HUES6 (cell line): Measurements from ENCODE around the gene RHBDL2.

Experiments
- H3K27ac ChIP-seq: 2 replicates; pipeline ENCODE4 v1.7.0; 2013; ENCODE audit warnings: low read depth, mild to moderate bottlenecking, low read length, inconsistent platforms
- H3K27me3 ChIP-seq: 2 replicates; pipeline ENCODE4 v1.6.1; 2013; ENCODE audit warnings: low read length; ENCODE audit not compliant: control insufficient read depth, insufficient read depth
- H3K36me3 ChIP-seq: 2 replicates; pipeline ENCODE4 v1.6.1; 2013; ENCODE audit warnings: low read length; ENCODE audit not compliant: control insufficient read depth, insufficient read depth
- H3K4me1 ChIP-seq: 2 replicates; pipeline ENCODE4 v1.6.1; 2013; ENCODE audit warnings: low read length; ENCODE audit not compliant: control insufficient read depth, insufficient read depth
- H3K4me3 ChIP-seq: 2 replicates; pipeline ENCODE4 v1.5.1; 2013; ENCODE audit warnings: low read depth, low read length
- H3K9ac ChIP-seq: one replicate; pipeline ENCODE4 v1.6.1; 2013; ENCODE audit warnings: mild to moderate bottlenecking, low read length
- H3K9me3 ChIP-seq: 2 replicates; pipeline ENCODE4 v1.6.1; 2013; ENCODE audit warnings: low read depth, low read length; ENCODE audit not compliant: control insufficient read depth, insufficient read depth

Gene RHBDL2

GRCh38 chr1:38905985-38906384 is 35.6 kb downstream of the RHBDL2 start:
- no peak overlapping the region for H3K9ac ChIP-seq
- no peaks in the 10 kb centered on the region for H3K27me3 ChIP-seq
- no peaks in the 10 kb centered on the region for H3K4me1 ChIP-seq
- 0 out of 2 replicates have a peak, but pooled peaks cover 3% of the 10 kb centered on the region for H3K9me3 ChIP-seq
- no peak overlapping the region for H3K4me3 ChIP-seq
- no peak overlapping the region for H3K27ac ChIP-seq
- H3K36me3 ChIP-seq: no peaks in the 10 kb centered on the region

- no peak overlapping the region for H3K9ac ChIP-seq
- no peaks in the 10 kb centered on the region for H3K9me3 ChIP-seq
- H3K27ac ChIP-seq: no peak overlapping the region
- no peaks in the 10 kb centered on the region for H3K27me3 ChIP-seq
- no peaks in the 10 kb centered on the region for H3K36me3 ChIP-seq
- no peaks in the 10 kb centered on the region for H3K4me1 ChIP-seq
- no peak overlapping the region for H3K4me3 ChIP-seq
Observed at GRCh38 chr1:38899560-38899959, 42.1 kb downstream of the RHBDL2 start.

GRCh38 chr1:38898653-38899230 is 42.9 kb downstream of the RHBDL2 start:
- H3K27ac ChIP-seq: no peak overlapping the region
- no peaks in the 10 kb centered on the region for H3K9me3 ChIP-seq
- no peaks in the 10 kb centered on the region for H3K4me1 ChIP-seq
- no peak overlapping the region for H3K9ac ChIP-seq
- no peaks in the 10 kb centered on the region for H3K27me3 ChIP-seq
- H3K36me3 ChIP-seq: no peaks in the 10 kb centered on the region
- H3K4me3 ChIP-seq: no peak overlapping the region

GRCh38 chr1:38896169-38896568 is 45.5 kb downstream of the RHBDL2 start:
- H3K4me3 ChIP-seq: no peak overlapping the region
- H3K36me3 ChIP-seq: no peaks in the 10 kb centered on the region
- no peaks in the 10 kb centered on the region for H3K9me3 ChIP-seq
- H3K9ac ChIP-seq: no peak overlapping the region
- no peaks in the 10 kb centered on the region for H3K4me1 ChIP-seq
- H3K27me3 ChIP-seq: no peaks in the 10 kb centered on the region
- no peak overlapping the region for H3K27ac ChIP-seq

GRCh38 chr1:38892976-38893375 is 48.7 kb downstream of the RHBDL2 start:
- Histone ChIP-seq H3K36me3 (no peaks in the 10 kb centered on the region), H3K4me3 (no peak overlapping the region), H3K9ac (no peak overlapping the region), H3K4me1 (no peaks in the 10 kb centered on the region), H3K9me3 (no peaks in the 10 kb centered on the region), H3K27ac (no peak overlapping the region), H3K27me3 (no peaks in the 10 kb centered on the region)

GRCh38 chr1:38891753-38892152 is 49.9 kb downstream of the RHBDL2 start:
- Histone ChIP-seq H3K27me3 (no peaks in the 10 kb centered on the region), H3K9ac (no peak overlapping the region), H3K4me1 (no peaks in the 10 kb centered on the region)

GRCh38 chr1:38889589-38889988 is 52.0 kb downstream of the RHBDL2 start:
- Histone ChIP-seq H3K9me3 (no peaks in the 10 kb centered on the region), H3K9ac (no peak overlapping the region), H3K27me3 (no peaks in the 10 kb centered on the region), H3K27ac (no peak overlapping the region), H3K36me3 (no peaks in the 10 kb centered on the region), H3K4me1 (no peaks in the 10 kb centered on the region), H3K4me3 (no peak overlapping the region)

More at GRCh38 chr1:38891753-38892152, 49.9 kb downstream of the RHBDL2 start:
- no peak overlapping the region for H3K27ac ChIP-seq
- H3K36me3 ChIP-seq: no peaks in the 10 kb centered on the region
- H3K9me3 ChIP-seq: no peaks in the 10 kb centered on the region
- H3K4me3 ChIP-seq: no peak overlapping the region

- H3K4me1 ChIP-seq: no peaks in the 10 kb centered on the region
- H3K27ac ChIP-seq: no peak overlapping the region
- H3K4me3 ChIP-seq: no peak overlapping the region
- no peaks in the 10 kb centered on the region for H3K36me3 ChIP-seq
- no peak overlapping the region for H3K9ac ChIP-seq
- H3K27me3 ChIP-seq: no peaks in the 10 kb centered on the region
- no peaks in the 10 kb centered on the region for H3K9me3 ChIP-seq
Observed at GRCh38 chr1:38888423-38889333, 53.0 kb downstream of the RHBDL2 start.

GRCh38 chr1:38885092-38885491 is 56.5 kb downstream of the RHBDL2 start:
- Histone ChIP-seq H3K4me3 (no peak overlapping the region), H3K9me3 (no peaks in the 10 kb centered on the region), H3K9ac (no peak overlapping the region), H3K4me1 (no peaks in the 10 kb centered on the region), H3K27me3 (no peaks in the 10 kb centered on the region), H3K27ac (no peak overlapping the region), H3K36me3 (no peaks in the 10 kb centered on the region)

- H3K4me3 ChIP-seq: no peak within 1 kb of the TSS
- H3K27me3 ChIP-seq: no peaks in the 10 kb centered on the region
- H3K4me1 ChIP-seq: no peaks in the 10 kb centered on the region
- no peaks in the 10 kb centered on the region for H3K36me3 ChIP-seq
- H3K27ac ChIP-seq: no peak within 1 kb of the TSS
- H3K9me3 ChIP-seq: no peaks in the 10 kb centered on the region
- H3K9ac ChIP-seq: no peak within 1 kb of the TSS
Observed at GRCh38 chr1:38881487-38881886, 60.1 kb downstream of the RHBDL2 start, which contains the start of gene GJA9. Gene GJA9, minus strand, starts transcription at chr1:38881587. Its CDS starts 5,489 bp downstream, at chr1:38876098.

- Histone ChIP-seq H3K27me3 (no peaks in the 10 kb centered on the region), H3K36me3 (no peaks in the 10 kb centered on the region), H3K9me3 (no peaks in the 10 kb centered on the region), H3K27ac (no peak overlapping the region), H3K4me3 (no peak overlapping the region), H3K9ac (no peak overlapping the region), H3K4me1 (0 out of 2 replicates have a peak, but pooled peaks cover 7% of the 10 kb centered on the region)
Observed at GRCh38 chr1:38875811-38876210, 65.8 kb downstream of the RHBDL2 start.
